SK-N-SH treated with all-trans-retinoic acid at 6 μM for 48 hours (cell line): ENCODE results near the gene RAB14.

Experiments
- ATAC-seq: fragments of 200-7000 bp; cut with Tn5 transposase; 3 replicates; pipeline ENCODE4 v1.9.1; 2020; ENCODE audit warnings: mild to moderate bottlenecking, moderate library complexity
- ARNTL ChIP-seq: fragments of 450-650 bp; formaldehyde crosslinking; IDR thresholded peaks from 2 replicates; pipeline ENCODE4 v1.5.0; 2020; ENCODE audit warnings: low read depth, mild to moderate bottlenecking, moderate library complexity, borderline replicate concordance
- BACH2 ChIP-seq: fragments of 250-450 bp; sonication (Bioruptor Pico); IDR thresholded peaks from 2 replicates; pipeline ENCODE4 v1.9.0; 2021; ENCODE audit warnings: mild to moderate bottlenecking, borderline replicate concordance
- CREB5 ChIP-seq: fragments of 250-450 bp; sonication (Bioruptor Pico); IDR thresholded peaks from 2 replicates; pipeline ENCODE4 v1.5.1; 2020; ENCODE audit warnings: low read depth, mild to moderate bottlenecking, moderate library complexity
- CSDC2 ChIP-seq: fragments of 250-450 bp; sonication (Bioruptor Pico); IDR thresholded peaks from 2 replicates; pipeline ENCODE4 v1.5.0; 2020; ENCODE audit warnings: mild to moderate bottlenecking, moderate library complexity
- CSRNP3 ChIP-seq: fragments of 250-450 bp; sonication (Bioruptor Pico); IDR thresholded peaks from 2 replicates; pipeline ENCODE4 v1.5.1; 2021; ENCODE audit warnings: mild to moderate bottlenecking, moderate library complexity
- ESRRG ChIP-seq: fragments of 250-450 bp; sonication (Bioruptor Pico); IDR thresholded peaks from 2 replicates; pipeline ENCODE4 v1.6.1; 2021; ENCODE audit warnings: mild to moderate bottlenecking
- GLIS3 ChIP-seq: fragments of 250-450 bp; sonication (Bioruptor Pico); IDR thresholded peaks from 2 replicates; pipeline ENCODE4 v1.5.0; 2020; ENCODE audit warnings: mild to moderate bottlenecking, moderate library complexity
- ISL1 ChIP-seq: fragments of 250-450 bp; sonication (Bioruptor Pico); IDR thresholded peaks from 2 replicates; pipeline ENCODE4 v2.1.2; 2022; ENCODE audit warnings: mild to moderate bottlenecking, moderate library complexity
- OSR1 ChIP-seq: fragments of 250-450 bp; sonication (Bioruptor Pico); IDR thresholded peaks from 2 replicates; pipeline ENCODE4 v1.8.0; 2022; ENCODE audit warnings: moderate library complexity, mild to moderate bottlenecking, inconsistent platforms
- PATZ1 ChIP-seq: fragments of 250-450 bp; sonication (Bioruptor Pico); IDR thresholded peaks from 2 replicates; pipeline ENCODE4 v1.8.0; 2020; ENCODE audit warnings: mild to moderate bottlenecking, moderate library complexity, borderline replicate concordance
- PPARA ChIP-seq: fragments of 250-450 bp; sonication (Bioruptor Pico); IDR thresholded peaks from 2 replicates; pipeline ENCODE4 v1.5.0; 2020; ENCODE audit warnings: mild to moderate bottlenecking, borderline replicate concordance
- RARB ChIP-seq: fragments of 250-450 bp; sonication (Bioruptor Pico); IDR thresholded peaks from 2 replicates; pipeline ENCODE4 v1.8.0; 2021; ENCODE audit warnings: mild to moderate bottlenecking, moderate library complexity
- SNAI2 ChIP-seq: fragments of 250-450 bp; sonication (Bioruptor Pico); IDR thresholded peaks from 2 replicates; pipeline ENCODE4 v1.5.0; 2020; ENCODE audit warnings: mild to moderate bottlenecking, moderate library complexity
- TCF4 ChIP-seq: fragments of 250-450 bp; sonication (Bioruptor Pico); IDR thresholded peaks from 2 replicates; pipeline ENCODE4 v1.8.0; 2021; ENCODE audit warnings: mild to moderate bottlenecking, moderate library complexity, borderline replicate concordance
- TSHZ2 ChIP-seq: fragments of 250-450 bp; sonication (Bioruptor Pico); IDR thresholded peaks from 2 replicates; pipeline ENCODE4 v1.5.0; 2020; ENCODE audit warnings: mild to moderate bottlenecking, moderate library complexity
- ZC3H10 ChIP-seq: fragments of 250-450 bp; sonication (Bioruptor Pico); IDR thresholded peaks from 2 replicates; pipeline ENCODE4 v1.5.1; 2021; ENCODE audit warnings: mild to moderate bottlenecking, moderate library complexity
- ZFP30 ChIP-seq: fragments of 450-650 bp; formaldehyde crosslinking; IDR thresholded peaks from 2 replicates; pipeline ENCODE4 v1.5.0; 2022; ENCODE audit warnings: mild to moderate bottlenecking, moderate library complexity
- ZNF565 ChIP-seq: fragments of 450-650 bp; formaldehyde crosslinking; conservative IDR thresholded peaks from 2 replicates; pipeline ENCODE4 v1.5.0; 2020; ENCODE audit warnings: low read depth, mild to moderate bottlenecking, moderate library complexity
- ZNF70 ChIP-seq: fragments of 450-650 bp; formaldehyde crosslinking; IDR thresholded peaks from 2 replicates; pipeline ENCODE4 v1.5.0; 2020; ENCODE audit warnings: mild to moderate bottlenecking, moderate library complexity
- ZNF8 ChIP-seq: fragments of 450-650 bp; formaldehyde crosslinking; IDR thresholded peaks from 2 replicates; pipeline ENCODE4 v1.5.0; 2020; ENCODE audit warnings: mild to moderate bottlenecking, moderate library complexity

Gene RAB14

GRCh38 chr9:121192959-121193640 is 8.6 kb downstream of the RAB14 start:
- ATAC-seq = peak; percentile 56; the same call in 2 of the 3 replicates
- TF ChIP-seq ZNF8 (CRISPR knock-in tag) (no peak), TCF4 (CRISPR knock-in tag) (no peak), ZNF70 (CRISPR knock-in tag) (no peak), ESRRG (CRISPR knock-in tag) (no peak), ZFP30 (CRISPR knock-in tag) (no peak), ISL1 (CRISPR knock-in tag) (no peak), OSR1 (CRISPR knock-in tag) (no peak), CSDC2 (CRISPR knock-in tag) (no peak), ZC3H10 (no peak), BACH2 (CRISPR knock-in tag) (no peak), CREB5 (no peak), SNAI2 (CRISPR knock-in tag) (no peak), GLIS3 (CRISPR knock-in tag) (no peak), PATZ1 (CRISPR knock-in tag) (no peak), ARNTL (CRISPR knock-in tag) (no peak), ZNF565 (CRISPR knock-in tag) (no peak), TSHZ2 (CRISPR knock-in tag) (no peak), RARB (no peak), PPARA (CRISPR knock-in tag) (no peak)

- no peak for ATAC-seq
- TF ChIP-seq CSRNP3 (CRISPR knock-in tag) = no peak
- no peak for TF ChIP-seq SNAI2 (CRISPR knock-in tag)
- TF ChIP-seq CSDC2 (CRISPR knock-in tag) = no peak
- no peak for TF ChIP-seq ZC3H10
- no peak for TF ChIP-seq OSR1 (CRISPR knock-in tag)
- no peak for TF ChIP-seq TCF4 (CRISPR knock-in tag)
- no peak for TF ChIP-seq BACH2 (CRISPR knock-in tag)
- no peak for TF ChIP-seq ZFP30 (CRISPR knock-in tag)
- TF ChIP-seq TSHZ2 (CRISPR knock-in tag) = no peak
- no peak for TF ChIP-seq GLIS3 (CRISPR knock-in tag)
- no peak for TF ChIP-seq RARB
- no peak for TF ChIP-seq ISL1 (CRISPR knock-in tag)
These were observed 9.2 kb downstream of the RAB14 start for GRCh38 chr9:121192518-121192917.
